CD4-positive, CD25-positive, alpha-beta regulatory T cell (primary cell): ENCODE results near the gene CRACDL. TPM values are rescaled to one million over a fixed set of nuclear protein-coding genes. Genes with fewer than 3 reads are reported as not detected.

Experiments
- ATAC-seq, 2 donors: fragments of 150-1000 bp; cut with Tn5 transposase; one replicate each; pipeline ENCODE4 v1.10.0; 2021; ENCODE audit warnings: low read depth in 2 of 2, moderate number of reproducible peaks in 2 of 2, moderate library complexity in 1 of 2
- DNase-seq, 3 donors: peaks; one replicate each; pipeline versions ENCODE4 v3.0.0 to v3.0.0-alpha.2; 2012 to 2022; ENCODE audit warnings: mixed read lengths in 1 of 3
- H3K27ac ChIP-seq: one replicate; pipeline ENCODE4 v1.7.0; 2013; ENCODE audit warnings: mild to moderate bottlenecking, low read length; ENCODE audit not compliant: insufficient read depth, poor library complexity, severe bottlenecking
- H3K27me3 ChIP-seq: one replicate; pipeline ENCODE4 v1.7.0; 2013; ENCODE audit warnings: low read length; ENCODE audit not compliant: control insufficient read depth, insufficient read depth
- H3K36me3 ChIP-seq: one replicate; pipeline ENCODE4 v1.7.0; 2013; ENCODE audit warnings: mild to moderate bottlenecking, low read length, moderate library complexity; ENCODE audit not compliant: control insufficient read depth, insufficient read depth
- H3K4me1 ChIP-seq: 2 replicates; pipeline ENCODE4 v1.7.0; 2013; ENCODE audit warnings: mild to moderate bottlenecking, low read length; ENCODE audit not compliant: insufficient read depth, control insufficient read depth, poor library complexity, severe bottlenecking
- H3K4me3 ChIP-seq: one replicate; pipeline ENCODE4 v1.7.0; 2013; ENCODE audit warnings: low read depth, mild to moderate bottlenecking, low read length, moderate library complexity
- H3K9me3 ChIP-seq, 2 experiments: 1 replicate in 1 of 2; 2 replicates in 1 of 2; pipeline ENCODE4 v1.7.0; 2013; ENCODE audit warnings: low read length in 2 of 2, mild to moderate bottlenecking in 1 of 2, moderate library complexity in 1 of 2; ENCODE audit not compliant: control insufficient read depth in 2 of 2
- H3K27ac Mint-ChIP-seq, 3 donors: one replicate each; pipeline ENCODE4 v1.8.0; 2020 to 2022; ENCODE audit warnings: mild to moderate bottlenecking in 3 of 3, mixed read lengths in 3 of 3, moderate library complexity in 2 of 3
- H3K27me3 Mint-ChIP-seq: one replicate; pipeline ENCODE4 v1.8.0; 2022; ENCODE audit warnings: mild to moderate bottlenecking, mixed read lengths
- H3K36me3 Mint-ChIP-seq: one replicate; pipeline ENCODE4 v1.8.0; 2020; ENCODE audit warnings: mixed read lengths
- H3K4me1 Mint-ChIP-seq, 4 donors: one replicate each; pipeline ENCODE4 v1.8.0; 2020 to 2022; ENCODE audit warnings: mixed read lengths in 4 of 4, mild to moderate bottlenecking in 1 of 4
- H3K4me3 Mint-ChIP-seq, 4 donors: one replicate each; pipeline ENCODE4 v1.8.0; 2020 to 2022; ENCODE audit warnings: mild to moderate bottlenecking in 4 of 4, mixed read lengths in 4 of 4, moderate library complexity in 3 of 4
- H3K9me3 Mint-ChIP-seq, 7 donors: one replicate each; pipeline ENCODE4 v1.8.0; 2020 to 2022; ENCODE audit warnings: mixed read lengths in 7 of 7, mild to moderate bottlenecking in 3 of 7, moderate library complexity in 2 of 7
- polyA plus RNA-seq, 4 donors: library from polyadenylated mRNA; unstranded; fragments of 300-500 nt; fragmentation: Illumina TruSeq; gene quantifications; one replicate each; pipeline ENCODE4 v1.2.3, GENCODE V29; 2021
- total RNA-seq: library from RNA; stranded (reverse); gene quantifications from one replicate; pipeline ENCODE4 v1.2.3, GENCODE V29; 2022

CRACDL gene
- total and polyA plus RNA-seq, 5 donors from 2014 or later = 0.10 to 0.18 (median 0.16) TPM

DNA sequence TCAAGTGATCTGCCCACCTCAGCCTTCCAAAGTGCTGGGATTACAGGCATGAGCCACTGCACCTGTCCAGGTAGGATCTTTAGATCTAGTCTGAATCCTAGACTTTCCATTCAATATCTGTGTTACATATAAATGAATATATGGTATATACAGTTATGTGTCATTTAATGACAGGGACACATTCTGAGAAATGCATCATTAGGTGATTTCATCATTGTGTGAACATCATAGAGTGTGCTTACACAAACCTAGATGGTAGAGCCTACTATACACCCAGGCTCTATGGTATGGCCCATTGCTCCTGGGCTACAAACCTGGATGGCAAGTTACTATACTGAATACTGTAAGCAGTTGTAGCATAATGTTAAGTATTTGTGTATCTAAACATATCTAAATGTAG lies 189.6 kb downstream of the CRACDL start:
- H3K9me3 ChIP-seq = no peaks in the 10 kb centered on the region
- H3K9me3 Mint-ChIP-seq = peaks cover 0 to 2% (median 0%) of the 10 kb centered on the region in 7 donors
- H3K4me1 Mint-ChIP-seq = peaks cover 3 to 52% (median 20%) of the 10 kb centered on the region in 4 donors
- H3K27me3 Mint-ChIP-seq = no peaks in the 10 kb centered on the region
- H3K27me3 ChIP-seq = no peaks in the 10 kb centered on the region
- no peaks in the 10 kb centered on the region for H3K36me3 Mint-ChIP-seq
- H3K4me3 Mint-ChIP-seq = peak overlapping the region in 1 of 4 donors; percentile 43
- no peak overlapping the region for H3K27ac ChIP-seq
- ATAC-seq (no peak), DNase-seq (no peak)
- peaks cover 8% of the 10 kb centered on the region for H3K4me1 ChIP-seq
- H3K27ac Mint-ChIP-seq = no peak overlapping the region
- H3K36me3 ChIP-seq = no peaks in the 10 kb centered on the region
- no peak overlapping the region for H3K4me3 ChIP-seq

DNA sequence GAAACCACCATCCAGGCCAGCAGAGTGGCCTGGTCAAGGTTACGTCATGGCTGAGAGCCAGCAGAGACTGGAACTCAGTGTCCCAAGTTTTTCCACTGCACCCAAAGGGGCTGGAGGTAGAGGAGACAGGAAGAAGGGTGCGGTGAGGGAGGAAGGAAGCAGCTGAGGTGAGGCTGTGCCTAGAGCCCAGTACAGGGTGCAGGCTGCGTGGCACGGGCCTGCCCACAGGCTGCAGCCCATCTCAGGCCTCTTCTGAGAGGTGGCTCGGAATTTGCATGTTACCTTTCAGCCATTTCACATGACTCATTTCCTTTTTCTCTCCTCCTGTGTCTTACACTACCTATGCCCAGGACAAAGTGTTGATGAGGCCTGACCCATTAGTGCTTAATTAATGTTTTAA lies 191.4 kb downstream of the CRACDL start:
- DNase-seq = no peak
- H3K27me3 ChIP-seq = no peaks in the 10 kb centered on the region
- peak overlapping the region; percentile 14 to 69 (median 31) for H3K27ac Mint-ChIP-seq
- no peak for ATAC-seq
- no peak overlapping the region for H3K27ac ChIP-seq
- peaks cover 0 to 2% (median 0%) of the 10 kb centered on the region in 7 donors for H3K9me3 Mint-ChIP-seq
- peaks cover 8% of the 10 kb centered on the region for H3K4me1 ChIP-seq
- H3K4me3 ChIP-seq = no peak overlapping the region
- no peaks in the 10 kb centered on the region for H3K36me3 Mint-ChIP-seq
- no peaks in the 10 kb centered on the region for H3K9me3 ChIP-seq
- no peaks in the 10 kb centered on the region for H3K36me3 ChIP-seq
- no peak overlapping the region for H3K4me3 Mint-ChIP-seq
- H3K4me1 Mint-ChIP-seq = peaks cover 3 to 59% (median 22%) of the 10 kb centered on the region in 4 donors
- no peaks in the 10 kb centered on the region for H3K27me3 Mint-ChIP-seq

Other genes with a start within 250 kb of the CRACDL start
- 105 TPM for gene MGAT4A, start 205.1 kb downstream of the CRACDL start, total RNA-seq
- 100 to 1,000 TPM; 101 to 143 (median 129) TPM for gene MGAT4A, start 205.1 kb downstream of the CRACDL start, polyA plus RNA-seq
- 2.0 TPM for gene C2orf15, start 205.5 kb upstream of the CRACDL start, total RNA-seq
- 1 to 10 TPM; 2.1 to 5.4 (median 3.2) TPM for gene C2orf15, start 205.5 kb upstream of the CRACDL start, polyA plus RNA-seq
- gene TSGA10, start 218.7 kb upstream of the CRACDL start, total RNA-seq = 7.7 TPM
- gene TSGA10, start 218.7 kb upstream of the CRACDL start, polyA plus RNA-seq = 10 to 100 TPM in 3 of 4 donors, 1 to 10 TPM in 1; 9.1 to 17.2 (median 14.6) TPM
- gene LIPT1, start 218.7 kb upstream of the CRACDL start, total RNA-seq = 11.5 TPM
- gene LIPT1, start 218.7 kb upstream of the CRACDL start, polyA plus RNA-seq = 10 to 100 TPM; 17.2 to 27.4 (median 25.6) TPM
- 32.1 TPM for gene MITD1, start 244.8 kb upstream of the CRACDL start, total RNA-seq
- 10 to 100 TPM; 49.8 to 69.1 (median 52.8) TPM for gene MITD1, start 244.8 kb upstream of the CRACDL start, polyA plus RNA-seq
- 13.9 TPM for gene MRPL30, start 245.0 kb upstream of the CRACDL start, total RNA-seq
- gene MRPL30, start 245.0 kb upstream of the CRACDL start, polyA plus RNA-seq = 10 to 100 TPM; 15.8 to 19.8 (median 17.2) TPM